Breast epithelium (tissue), 4 donors: ENCODE data around the gene RITA1. TPM values are rescaled to one million over a fixed set of nuclear protein-coding genes. Genes with fewer than 3 reads are reported as not detected.

Experiments
- DNase-seq, 2 donors: peaks; one replicate each; pipeline ENCODE4 v3.0.0-alpha.2; 2019; ENCODE audit warnings: low spot score in 2 of 2
- H3K27ac ChIP-seq, 2 donors: fragments of 200-600 bp; sonication (generic) in 1 of 2; one replicate each; pipeline ENCODE4 v1.5.1; 2016 to 2019; ENCODE audit warnings: mild to moderate bottlenecking in 1 of 2
- H3K27me3 ChIP-seq, 2 donors: fragments of 200-600 bp; sonication (generic) in 1 of 2; one replicate each; pipeline versions ENCODE4 v1.5.1 to v1.6.0; 2017 to 2019; ENCODE audit warnings: control low read depth in 1 of 2, mild to moderate bottlenecking in 1 of 2
- H3K36me3 ChIP-seq: fragments of 200-600 bp; one replicate; pipeline ENCODE4 v1.5.1; 2019
- H3K4me1 ChIP-seq, 2 donors: fragments of 200-600 bp; sonication (generic); one replicate each; pipeline ENCODE4 v1.5.1; 2016 to 2019; ENCODE audit warnings: control low read depth in 1 of 2
- H3K4me3 ChIP-seq, 3 donors: fragments of 200-600 bp; sonication (generic); 1 replicate in 2 of 3; 2 replicates in 1 of 3; pipeline ENCODE4 v1.5.1; 2016 to 2019; ENCODE audit warnings: mild to moderate bottlenecking in 3 of 3, moderate library complexity in 2 of 3
- H3K9me3 ChIP-seq, 2 donors: fragments of 200-600 bp; sonication (generic) in 1 of 2; one replicate each; pipeline ENCODE4 v1.5.1; 2016 to 2019; ENCODE audit warnings: control low read depth in 1 of 2
- POLR2A ChIP-seq: fragments of 450-650 bp; IDR thresholded peaks from one replicate; pipeline ENCODE4 v1.6.1; 2016; ENCODE audit warnings: antibody characterized with exemption, mild to moderate bottlenecking, moderate library complexity
- POLR2AphosphoS5 ChIP-seq, 3 donors: sonication (generic); formaldehyde crosslinking; IDR thresholded peaks; one replicate each; pipeline ENCODE4 v1.6.1; 2017; ENCODE audit warnings: antibody characterized with exemption in 3 of 3
- intact Hi-C: fragments of 100-400 bp; cut with DNase I; formaldehyde crosslinking; loops from one replicate; pipeline ENCODE4 v1.15.1; 2023; ENCODE audit warnings: low total_unique reads
- total RNA-seq, 3 donors: library from RNA; depleted of rRNA; stranded (reverse); fragments of >200 nt; gene quantifications; one replicate each; pipeline ENCODE4 v1.1.0, GENCODE V29; 2016
- TF ChIP-seq, protein P1 (sequence below), 3 donors: fragments of 450-650 bp; IDR thresholded peaks; one replicate each; pipeline ENCODE4 v1.5.1; 2016 to 2017; ENCODE audit warnings: antibody characterized with exemption in 3 of 3, mild to moderate bottlenecking in 3 of 3, moderate library complexity in 3 of 3

The RITA1 gene
- total RNA-seq, 3 donors from 2014 or later: 9.4 to 22.4 (median 15.4) TPM

DNA sequence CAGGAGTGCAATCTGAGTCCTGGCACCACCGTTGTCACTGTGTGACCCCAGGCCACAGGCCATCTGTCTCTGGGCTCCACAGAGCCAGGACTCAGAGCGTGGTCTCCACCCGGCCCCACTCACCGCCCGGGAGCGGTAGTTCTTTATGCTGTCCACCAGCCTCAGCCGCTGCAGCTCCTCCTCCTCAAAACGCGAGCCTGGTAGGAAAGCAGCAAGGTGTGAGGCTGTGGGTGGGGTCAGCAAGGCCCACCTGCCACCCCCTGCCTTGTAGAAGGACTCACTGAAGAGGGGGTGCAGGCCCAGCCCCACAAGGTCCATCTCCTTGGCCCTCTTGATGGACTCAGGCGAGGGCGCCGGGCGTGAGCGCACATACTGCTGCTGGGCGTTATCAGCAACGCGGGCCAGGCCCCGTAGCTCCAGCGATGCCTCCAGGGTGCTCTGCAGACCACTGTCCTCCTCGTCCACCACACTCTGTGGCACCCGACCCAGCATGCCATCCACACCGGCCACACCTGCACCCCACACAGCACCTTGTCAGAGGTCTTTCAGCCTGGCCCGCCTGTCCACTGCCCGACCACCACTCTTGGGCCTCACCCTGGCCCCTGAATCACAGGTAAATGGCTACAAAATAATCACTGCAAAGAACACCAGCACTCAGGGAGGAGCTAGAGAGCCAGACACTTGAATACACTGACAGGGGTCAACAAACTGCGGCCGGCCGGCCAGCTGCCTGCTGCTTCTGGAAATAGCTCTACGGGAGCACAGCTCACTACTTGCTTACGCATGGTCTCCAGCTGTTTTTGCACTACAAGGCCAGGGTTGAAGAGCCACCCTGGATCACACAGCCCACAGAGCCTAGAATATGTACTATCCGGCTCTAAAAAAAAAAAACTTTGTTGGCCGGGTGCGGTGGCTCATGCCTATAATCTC, 19.7 kb upstream of the RITA1 start:
- Histone ChIP-seq H3K4me3 (no peak overlapping the region), H3K4me1 (no peaks in the 10 kb centered on the region), H3K27me3 (no peaks in the 10 kb centered on the region), H3K27ac (no peak overlapping the region), H3K36me3 (peaks cover 10% of the 10 kb centered on the region), H3K9me3 (no peaks in the 10 kb centered on the region)
- DNase-seq: no peak
- intact Hi-C loops: no loop called here
- TF ChIP-seq, protein P1, sequence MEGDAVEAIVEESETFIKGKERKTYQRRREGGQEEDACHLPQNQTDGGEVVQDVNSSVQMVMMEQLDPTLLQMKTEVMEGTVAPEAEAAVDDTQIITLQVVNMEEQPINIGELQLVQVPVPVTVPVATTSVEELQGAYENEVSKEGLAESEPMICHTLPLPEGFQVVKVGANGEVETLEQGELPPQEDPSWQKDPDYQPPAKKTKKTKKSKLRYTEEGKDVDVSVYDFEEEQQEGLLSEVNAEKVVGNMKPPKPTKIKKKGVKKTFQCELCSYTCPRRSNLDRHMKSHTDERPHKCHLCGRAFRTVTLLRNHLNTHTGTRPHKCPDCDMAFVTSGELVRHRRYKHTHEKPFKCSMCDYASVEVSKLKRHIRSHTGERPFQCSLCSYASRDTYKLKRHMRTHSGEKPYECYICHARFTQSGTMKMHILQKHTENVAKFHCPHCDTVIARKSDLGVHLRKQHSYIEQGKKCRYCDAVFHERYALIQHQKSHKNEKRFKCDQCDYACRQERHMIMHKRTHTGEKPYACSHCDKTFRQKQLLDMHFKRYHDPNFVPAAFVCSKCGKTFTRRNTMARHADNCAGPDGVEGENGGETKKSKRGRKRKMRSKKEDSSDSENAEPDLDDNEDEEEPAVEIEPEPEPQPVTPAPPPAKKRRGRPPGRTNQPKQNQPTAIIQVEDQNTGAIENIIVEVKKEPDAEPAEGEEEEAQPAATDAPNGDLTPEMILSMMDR (IDR thresholded peaks at IDR 0.05): no peak
- TF ChIP-seq POLR2AphosphoS5 (IDR thresholded peaks at IDR 0.05) (no peak), POLR2A (no peak)

DNA sequence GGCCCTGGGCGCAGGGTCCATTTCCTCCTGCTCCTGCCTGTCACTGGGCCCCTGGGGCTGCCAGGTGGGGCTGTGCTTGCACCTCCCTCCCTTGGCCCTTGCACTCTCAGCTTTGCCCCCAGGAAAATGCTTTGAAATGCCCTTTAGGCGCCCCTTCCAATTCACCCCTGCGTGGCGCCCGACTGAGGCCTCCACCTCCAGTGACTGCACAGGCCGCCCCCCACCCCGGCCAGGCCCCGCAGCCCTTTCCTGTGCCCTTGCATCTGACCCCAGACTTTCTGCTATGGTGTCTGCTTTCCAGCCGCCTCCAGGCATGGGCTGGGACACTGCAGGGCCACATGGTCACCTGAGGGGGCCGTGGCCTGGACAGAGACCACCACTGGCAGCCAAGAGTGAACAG, 17.7 kb upstream of the RITA1 start:
- H3K4me1 ChIP-seq: no peaks in the 10 kb centered on the region

DNA sequence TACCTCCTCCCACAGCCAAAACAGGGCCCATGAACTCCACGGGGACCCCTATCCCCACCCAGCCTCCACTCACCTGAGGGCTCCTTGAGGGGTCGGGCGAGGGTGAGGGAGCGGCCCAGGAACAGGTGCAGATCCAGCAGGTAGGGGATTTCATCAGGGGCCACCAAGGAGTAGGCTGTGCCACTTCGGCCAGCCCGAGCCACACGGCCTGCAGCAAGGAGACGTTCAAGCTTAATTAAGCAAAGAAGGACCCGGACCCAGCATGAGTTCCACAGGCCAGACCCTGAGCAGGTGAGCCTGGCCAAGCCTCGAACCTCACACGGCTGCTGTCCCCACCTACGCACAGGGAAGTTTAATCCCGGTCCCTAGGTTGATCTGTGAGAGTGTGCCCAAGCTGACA, 15.8 kb upstream of the RITA1 start:
- Histone ChIP-seq H3K36me3 (peaks cover 10% of the 10 kb centered on the region), H3K27ac (no peak overlapping the region), H3K4me1 (no peaks in the 10 kb centered on the region), H3K4me3 (no peak overlapping the region), H3K27me3 (no peaks in the 10 kb centered on the region), H3K9me3 (no peaks in the 10 kb centered on the region)
- no peak for TF ChIP-seq POLR2AphosphoS5 (IDR thresholded peaks at IDR 0.05)
- TF ChIP-seq, protein P1 (IDR thresholded peaks at IDR 0.05): no peak
- TF ChIP-seq POLR2A: no peak
- intact Hi-C loops: no loop called here
- DNase-seq: no peak

More for the DNA sequence above, 17.7 kb upstream of the RITA1 start:
- intact Hi-C loops: no loop called here
- H3K27me3 ChIP-seq: no peaks in the 10 kb centered on the region
- H3K27ac ChIP-seq: no peak overlapping the region
- no peak for DNase-seq
- H3K4me3 ChIP-seq: no peak overlapping the region
- peaks cover 10% of the 10 kb centered on the region for H3K36me3 ChIP-seq
- no peak for TF ChIP-seq POLR2AphosphoS5 (IDR thresholded peaks at IDR 0.05)
- TF ChIP-seq, protein P1 (IDR thresholded peaks at IDR 0.05): no peak
- TF ChIP-seq POLR2A: no peak
- H3K9me3 ChIP-seq: no peaks in the 10 kb centered on the region

DNA sequence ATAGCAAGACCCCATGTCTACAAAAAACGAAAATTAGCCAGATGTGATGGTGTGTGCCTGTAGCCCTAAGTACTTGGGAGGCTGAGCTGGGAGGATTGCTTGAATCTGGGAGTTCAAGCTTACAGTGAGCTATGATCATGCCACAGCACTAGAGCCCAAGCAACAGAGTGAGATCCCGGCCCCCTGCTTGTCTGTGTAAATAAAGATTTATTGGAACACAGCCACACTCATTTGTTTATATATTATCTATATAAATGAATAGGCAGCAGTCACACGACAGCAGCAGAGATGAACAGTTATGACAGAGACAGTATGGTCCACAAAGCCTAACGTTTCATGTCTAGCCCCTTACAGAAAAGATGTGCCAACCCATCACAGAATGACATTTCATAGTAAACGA, 15.1 kb upstream of the RITA1 start:
- Histone ChIP-seq H3K27ac (no peak overlapping the region), H3K9me3 (no peaks in the 10 kb centered on the region), H3K4me1 (no peaks in the 10 kb centered on the region), H3K4me3 (no peak overlapping the region), H3K36me3 (peaks cover 6% of the 10 kb centered on the region), H3K27me3 (no peaks in the 10 kb centered on the region)
- DNase-seq: no peak
- intact Hi-C loops: no loop called here
- TF ChIP-seq POLR2A: no peak
- TF ChIP-seq, protein P1 (IDR thresholded peaks at IDR 0.05): no peak

DNA sequence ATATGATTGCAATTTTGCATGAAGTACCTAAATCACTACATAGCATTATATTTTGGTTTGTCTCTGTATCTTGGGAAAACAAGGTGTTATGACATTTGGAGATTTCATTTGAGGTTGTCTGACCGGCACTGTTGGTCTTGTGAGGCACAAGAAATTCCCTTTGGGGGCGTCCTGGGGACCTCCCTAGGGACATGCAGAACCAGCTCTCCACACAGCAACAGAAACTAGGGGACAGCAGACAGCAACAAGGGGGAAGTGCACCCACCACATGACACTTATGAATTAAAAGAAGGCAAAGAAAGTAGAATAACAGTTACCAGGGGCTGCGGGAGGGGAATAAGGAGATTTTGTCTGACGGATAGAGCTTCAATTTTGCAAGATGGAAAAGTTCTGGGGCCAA, 14.6 kb upstream of the RITA1 start:
- TF ChIP-seq POLR2AphosphoS5 (IDR thresholded peaks at IDR 0.05) (no peak), POLR2A (no peak)
- TF ChIP-seq, protein P1 (IDR thresholded peaks at IDR 0.05): no peak
- H3K4me1 ChIP-seq: no peaks in the 10 kb centered on the region
- no peak overlapping the region for H3K27ac ChIP-seq
- intact Hi-C loops: no loop called here
- H3K9me3 ChIP-seq: no peaks in the 10 kb centered on the region
- H3K27me3 ChIP-seq: no peaks in the 10 kb centered on the region
- no peak overlapping the region for H3K4me3 ChIP-seq
- no peak for DNase-seq
- peaks cover 2% of the 10 kb centered on the region for H3K36me3 ChIP-seq
